Tibial artery (tissue), 4 donors: ENCODE results near the gene DNAJB7.

ENCODE experiments used
- DNase-seq, 2 donors: peaks; one replicate each; pipeline ENCODE4 v3.0.0-alpha.2; 2019
- H3K27ac ChIP-seq, 2 donors: fragments of 200-600 bp; sonication (generic) in 1 of 2; 1 replicate in 1 of 2; 2 replicates in 1 of 2; pipeline ENCODE4 v1.5.1; 2018 to 2019; ENCODE audit warnings: mild to moderate bottlenecking in 1 of 2
- H3K27me3 ChIP-seq, 2 donors: fragments of 200-600 bp; sonication (generic) in 1 of 2; one replicate each; pipeline versions ENCODE4 v1.5.1 to v1.6.0; 2016 to 2019
- H3K36me3 ChIP-seq, 3 donors: fragments of 200-600 bp; sonication (generic) in 2 of 3; one replicate each; pipeline ENCODE4 v1.5.1; 2016 to 2019; ENCODE audit warnings: mild to moderate bottlenecking in 2 of 3
- H3K4me1 ChIP-seq, 4 donors: fragments of 200-600 bp; sonication (generic) in 2 of 4; 1 replicate in 3 of 4; 2 replicates in 1 of 4; pipeline ENCODE4 v1.5.1; 2016 to 2019
- H3K4me3 ChIP-seq, 2 donors: fragments of 200-600 bp; sonication (generic) in 1 of 2; 1 replicate in 1 of 2; 2 replicates in 1 of 2; pipeline ENCODE4 v1.5.1; 2018 to 2019; ENCODE audit warnings: mild to moderate bottlenecking in 2 of 2
- H3K9me3 ChIP-seq, 3 donors: fragments of 200-600 bp; sonication (generic) in 1 of 3; one replicate each; pipeline ENCODE4 v1.5.1; 2016 to 2019
- intact Hi-C: fragments of 100-400 bp; cut with DNase I; formaldehyde crosslinking; loops from one replicate; pipeline ENCODE4 v1.15.0; 2023; ENCODE audit warnings: low total_unique reads
- TF ChIP-seq, protein P1 (sequence below), 2 experiments: fragments of 200-600 bp in 1 of 2; fragments of 450-650 bp in 1 of 2; IDR thresholded peaks; one replicate each; pipeline ENCODE4 v1.5.1; 2017 to 2019; ENCODE audit warnings: antibody characterized with exemption in 2 of 2, mild to moderate bottlenecking in 1 of 2, moderate library complexity in 1 of 2

Gene DNAJB7

DNA sequence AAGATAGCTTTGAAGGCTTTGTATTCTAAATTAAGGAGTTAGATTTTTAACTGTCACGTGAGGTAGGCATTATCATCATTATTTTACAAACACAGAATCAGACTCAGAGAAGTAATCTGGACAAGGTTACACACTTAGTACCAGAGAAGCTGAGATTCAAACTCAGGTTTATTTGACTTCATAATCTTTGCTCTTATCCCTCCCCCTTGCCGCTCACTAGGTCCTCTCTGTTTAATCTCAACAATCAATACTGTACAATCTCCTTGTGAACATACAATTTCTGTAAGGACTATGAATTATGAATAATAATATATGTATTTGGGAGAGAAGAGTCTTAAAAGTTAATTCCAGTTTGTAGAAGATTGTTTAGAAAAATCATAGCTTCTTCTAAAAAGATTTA, 5.2 kb upstream of the DNAJB7 start:
- TF ChIP-seq, protein P1, sequence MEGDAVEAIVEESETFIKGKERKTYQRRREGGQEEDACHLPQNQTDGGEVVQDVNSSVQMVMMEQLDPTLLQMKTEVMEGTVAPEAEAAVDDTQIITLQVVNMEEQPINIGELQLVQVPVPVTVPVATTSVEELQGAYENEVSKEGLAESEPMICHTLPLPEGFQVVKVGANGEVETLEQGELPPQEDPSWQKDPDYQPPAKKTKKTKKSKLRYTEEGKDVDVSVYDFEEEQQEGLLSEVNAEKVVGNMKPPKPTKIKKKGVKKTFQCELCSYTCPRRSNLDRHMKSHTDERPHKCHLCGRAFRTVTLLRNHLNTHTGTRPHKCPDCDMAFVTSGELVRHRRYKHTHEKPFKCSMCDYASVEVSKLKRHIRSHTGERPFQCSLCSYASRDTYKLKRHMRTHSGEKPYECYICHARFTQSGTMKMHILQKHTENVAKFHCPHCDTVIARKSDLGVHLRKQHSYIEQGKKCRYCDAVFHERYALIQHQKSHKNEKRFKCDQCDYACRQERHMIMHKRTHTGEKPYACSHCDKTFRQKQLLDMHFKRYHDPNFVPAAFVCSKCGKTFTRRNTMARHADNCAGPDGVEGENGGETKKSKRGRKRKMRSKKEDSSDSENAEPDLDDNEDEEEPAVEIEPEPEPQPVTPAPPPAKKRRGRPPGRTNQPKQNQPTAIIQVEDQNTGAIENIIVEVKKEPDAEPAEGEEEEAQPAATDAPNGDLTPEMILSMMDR (IDR thresholded peaks at IDR 0.05): no peak
- Histone ChIP-seq H3K27me3 (no peaks in the 10 kb centered on the region), H3K4me3 (no peak overlapping the region), H3K4me1 (no peaks in the 10 kb centered on the region), H3K27ac (no peak overlapping the region), H3K9me3 (no peaks in the 10 kb centered on the region), H3K36me3 (peaks cover 11 to 34% (median 13%) of the 10 kb centered on the region in 3 donors)
- intact Hi-C loops: no loop called here
- DNase-seq: no peak

DNA sequence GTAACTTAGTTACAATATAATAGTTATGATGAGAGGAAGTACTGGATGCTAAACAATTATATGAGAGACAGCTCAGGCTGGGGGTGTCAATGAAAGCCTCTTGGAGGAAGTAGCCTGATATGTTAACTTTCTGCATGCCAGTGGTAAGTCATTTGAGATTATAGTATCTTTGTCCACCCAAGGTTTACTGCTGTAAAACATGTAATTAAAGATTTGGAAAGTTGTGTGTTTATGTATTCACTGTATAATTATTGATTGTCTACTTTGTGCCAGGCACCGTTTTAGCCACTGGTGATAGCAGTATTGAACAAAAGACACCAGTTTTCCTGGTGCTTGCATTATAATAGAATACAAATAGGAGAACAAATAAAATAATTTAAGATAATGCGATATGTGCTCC, 624 bp upstream of the DNAJB7 start:
- Histone ChIP-seq H3K27ac (no peak overlapping the region), H3K36me3 (peaks cover 0 to 11% (median 0%) of the 10 kb centered on the region in 3 donors), H3K4me3 (no peak overlapping the region), H3K4me1 (peaks cover 0 to 14% (median 8%) of the 10 kb centered on the region in 4 donors), H3K27me3 (no peaks in the 10 kb centered on the region), H3K9me3 (no peaks in the 10 kb centered on the region)
- intact Hi-C loops: no loop called here
- TF ChIP-seq, protein P1 (IDR thresholded peaks at IDR 0.05): no peak
- DNase-seq: no peak

DNA sequence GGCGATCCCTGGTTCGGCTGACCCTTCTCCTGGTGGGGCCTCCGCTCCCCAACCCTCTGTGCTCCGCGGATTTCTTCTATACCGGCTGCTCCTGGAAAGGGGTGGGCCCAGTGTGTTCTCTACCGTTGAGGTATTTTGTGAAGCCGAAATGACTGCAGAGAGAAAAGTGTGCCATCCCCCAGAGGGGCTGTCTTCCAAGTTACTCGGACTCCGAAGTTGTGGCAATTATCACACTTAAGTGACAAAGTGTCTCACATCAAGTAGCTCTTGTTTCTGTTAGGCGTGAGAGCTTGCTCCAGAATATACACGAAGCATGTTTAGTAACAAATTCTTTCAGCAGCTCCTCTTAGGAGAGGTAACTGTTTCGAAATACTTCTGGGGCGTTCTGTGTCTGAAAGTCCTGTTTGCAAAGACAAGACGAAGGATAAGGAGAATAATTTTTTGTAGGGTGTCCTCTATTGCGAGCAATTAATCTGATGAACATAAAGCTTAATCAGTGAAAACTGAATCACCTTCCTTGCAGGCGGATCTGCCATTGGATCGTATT, 4.5 kb downstream of the DNAJB7 start:
- Histone ChIP-seq H3K27ac (peak overlapping the region; percentile 95 to 98), H3K36me3 (peaks cover 0 to 11% (median 0%) of the 10 kb centered on the region in 3 donors), H3K27me3 (no peaks in the 10 kb centered on the region), H3K4me1 (peaks cover 0 to 45% (median 32%) of the 10 kb centered on the region in 4 donors), H3K4me3 (peak overlapping the region; percentile 85 to 95), H3K9me3 (no peaks in the 10 kb centered on the region)
- TF ChIP-seq, protein P1 (IDR thresholded peaks at IDR 0.05): no peak
- intact Hi-C loops: no loop called here
- no peak for DNase-seq

DNA sequence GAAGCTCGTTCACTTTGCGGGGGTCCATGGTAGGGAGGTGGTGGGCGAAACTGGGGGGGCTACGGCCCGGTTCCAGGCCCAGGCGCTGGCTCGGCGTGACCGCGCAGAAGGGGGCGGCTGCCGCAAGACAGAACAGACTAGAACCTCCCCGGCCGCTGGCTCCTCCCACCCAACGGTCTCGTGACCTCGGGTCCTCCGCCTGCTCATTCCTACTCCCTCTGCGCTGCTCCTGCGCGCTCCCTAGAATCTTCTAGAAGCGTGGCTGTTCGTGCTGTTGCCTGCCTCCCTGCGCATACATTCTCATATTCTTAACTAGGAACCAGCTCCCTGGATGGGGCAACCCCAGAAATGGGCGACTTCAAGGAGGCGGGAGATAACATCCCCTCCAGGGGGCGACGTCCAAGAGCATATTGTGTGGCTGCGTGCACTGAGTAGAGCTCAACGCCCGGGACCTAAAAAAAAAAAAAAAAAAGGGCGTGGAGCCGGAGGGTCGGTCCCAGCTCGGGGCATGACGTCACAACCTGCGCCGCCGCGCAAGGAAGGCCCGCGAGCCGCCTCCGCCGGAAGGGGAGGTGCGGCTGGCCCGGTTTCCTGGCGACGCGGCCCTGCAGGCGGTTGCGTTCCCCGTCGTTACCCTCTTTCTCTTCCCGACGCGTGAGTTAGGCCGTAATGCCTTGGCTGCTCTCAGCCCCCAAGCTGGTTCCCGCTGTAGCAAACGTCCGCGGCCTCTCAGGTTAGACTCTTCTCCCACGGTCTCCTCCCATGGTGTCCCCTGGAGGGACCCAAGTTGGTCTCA, 5.2 kb downstream of the DNAJB7 start, which contains the start of the genes ST13 and XPNPEP3:
Gene ST13 (minus strand): TSS at position 127 of the 796 bp plus-strand sequence. CDS start 99 bp downstream, at position 28.
Gene XPNPEP3 (plus strand): TSS at position 636 of the 796 bp plus-strand sequence. CDS start 34 bp downstream, at position 670.
- Histone ChIP-seq H3K4me1 (peaks cover 0 to 52% (median 36%) of the 10 kb centered on the region in 4 donors), H3K9me3 (no peaks in the 10 kb centered on the region), H3K27ac (peak within 1 kb of the TSS; percentile 95 to 98), H3K36me3 (peaks cover 0 to 6% (median 0%) of the 10 kb centered on the region in 3 donors), H3K27me3 (no peaks in the 10 kb centered on the region), H3K4me3 (peak within 1 kb of the TSS; percentile 85 to 95)
- TF ChIP-seq, protein P1 (IDR thresholded peaks at IDR 0.05): peak in 1 of 2 experiments; percentile 15
- DNase-seq: peak; percentile 97 to 99
- intact Hi-C loops: no loop called here

DNA sequence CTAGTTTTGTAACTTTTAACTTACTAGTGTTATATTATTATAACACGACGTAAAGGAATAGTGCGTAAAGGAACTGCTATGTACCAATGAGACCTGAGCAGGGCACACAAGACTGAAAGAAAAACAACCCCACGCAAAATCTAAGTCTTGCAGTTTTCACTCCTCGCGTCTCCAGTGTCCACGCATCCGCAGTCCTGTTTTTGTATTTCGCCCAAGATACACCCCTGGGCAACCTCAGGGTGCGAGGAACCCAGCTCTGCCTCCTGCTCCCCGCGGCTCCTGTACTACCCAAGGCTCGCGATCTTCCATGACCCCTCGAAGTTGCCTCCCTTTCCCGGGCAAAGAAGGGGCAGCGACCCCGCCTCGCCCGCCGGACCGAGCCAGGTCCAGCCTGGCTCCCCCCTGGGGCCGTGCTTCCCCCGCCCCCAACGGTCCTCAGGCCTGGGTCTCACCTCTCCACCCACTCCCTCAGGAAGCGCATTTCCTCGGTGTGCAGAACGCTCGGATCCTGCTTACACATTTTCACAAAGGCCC, 5.9 kb downstream of the DNAJB7 start:
- H3K9me3 ChIP-seq: no peaks in the 10 kb centered on the region
- peak in 1 of 2 donors; percentile 34 for DNase-seq
- H3K4me1 ChIP-seq: peaks cover 0 to 59% (median 36%) of the 10 kb centered on the region in 4 donors
- peak overlapping the region; percentile 95 to 98 for H3K27ac ChIP-seq
- no peaks in the 10 kb centered on the region for H3K27me3 ChIP-seq
- peak overlapping the region; percentile 85 to 95 for H3K4me3 ChIP-seq
- intact Hi-C loops: no loop called here
- H3K36me3 ChIP-seq: no peaks in the 10 kb centered on the region
- TF ChIP-seq, protein P1 (IDR thresholded peaks at IDR 0.05): no peak
